Activated T-cell treated with anti-CD3 and anti-CD28 coated beads for 24 hours (primary cell): ENCODE data around the gene NELFB.

Source experiments
- DNase-seq: peaks from one replicate; pipeline ENCODE4 v3.0.0-alpha.2; 2020; ENCODE audit warnings: low read depth

The NELFB gene

GRCh38 chr9:137314561-137315560 is 59.7 kb downstream of the NELFB start:
- DNase-seq = no peak

- no peak for DNase-seq
These were observed 60.5 kb downstream of the NELFB start for GRCh38 chr9:137315581-137316011.

GRCh38 chr9:137316012-137316981 is 61.2 kb downstream of the NELFB start:
- DNase-seq = no peak

GRCh38 chr9:137317021-137317717 is 62.0 kb downstream of the NELFB start:
- DNase-seq = no peak

- no peak for DNase-seq
These were observed 62.8 kb downstream of the NELFB start for GRCh38 chr9:137317718-137318511.

GRCh38 chr9:137318602-137319001 is 63.5 kb downstream of the NELFB start:
- DNase-seq = no peak

- no peak for DNase-seq
These were observed 64.0 kb downstream of the NELFB start for GRCh38 chr9:137319011-137319738.

GRCh38 chr9:137319739-137320551 is 64.8 kb downstream of the NELFB start:
- DNase-seq = no peak

GRCh38 chr9:137320555-137321384 is 65.6 kb downstream of the NELFB start:
- DNase-seq = no peak

- no peak for DNase-seq
These were observed 66.7 kb downstream of the NELFB start for GRCh38 chr9:137321726-137322361.
